ENCODE data around the gene SPANXB1. TPM values are rescaled to one million over a fixed set of nuclear protein-coding genes. Genes with fewer than 3 reads are reported as not detected.
"Not testable (repeated sequence)": the region's sequence is repeated elsewhere in the genome, so short reads cannot be mapped to it uniquely, and the experiment has no call there.

SPANXB1 gene
- total RNA-seq, 1 donor from 2014 or later: not detected

- H3K36me3 Mint-ChIP-seq (ENCODE audit: low read depth, unreplicated experiment): not testable (repeated sequence)
Measured at GRCh38 chrX:141044246-141044645, 41.9 kb downstream of the SPANXB1 start.

DNA sequence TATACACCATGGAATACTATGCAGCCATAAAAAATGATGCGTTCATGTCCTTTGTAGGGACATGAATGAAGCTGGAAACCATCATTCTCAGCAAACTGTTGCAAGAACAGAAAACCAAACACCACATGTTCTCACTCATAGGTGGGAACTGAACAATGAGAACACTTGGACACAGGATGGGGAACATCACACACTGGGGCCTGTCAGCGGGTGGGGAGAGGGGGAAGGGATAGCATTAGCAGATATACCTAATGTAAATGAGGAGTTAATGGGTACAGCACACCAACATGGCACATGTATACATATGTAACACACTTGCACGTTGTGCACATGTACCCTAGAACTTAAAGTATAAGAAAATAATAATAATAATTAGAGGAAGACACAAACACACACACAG, 47.5 kb downstream of the SPANXB1 start:
- not testable (repeated sequence) for H3K27ac Mint-ChIP-seq (ENCODE audit: unreplicated experiment); H3K27me3 Mint-ChIP-seq (ENCODE audit: low read depth, unreplicated experiment); H3K4me3 Mint-ChIP-seq (ENCODE audit: unreplicated experiment); H3K9me3 Mint-ChIP-seq (ENCODE audit: unreplicated experiment); H4K20me1 ChIP-seq (ENCODE audit: insufficient read depth, low read length); H3K4me1 ChIP-seq (ENCODE audit: insufficient read depth, low read length); H3K27me3 ChIP-seq (ENCODE audit: insufficient read depth, low read length); H3K79me2 ChIP-seq (ENCODE audit: insufficient read depth, low read length); H3K27ac ChIP-seq (ENCODE audit: low read depth, low read length); H2AFZ ChIP-seq (ENCODE audit: low read depth, low read length); H3K4me1 Mint-ChIP-seq (ENCODE audit: low read depth, unreplicated experiment); H3K36me3 Mint-ChIP-seq (ENCODE audit: low read depth, unreplicated experiment); H3K4me2 ChIP-seq (ENCODE audit: low read length); FAIRE-seq; H3K36me3 ChIP-seq (ENCODE audit: insufficient read depth, low read length); H3K9ac ChIP-seq (ENCODE audit: low read length); H3K4me3 ChIP-seq (ENCODE audit: insufficient read depth, low read depth, low read length); H3K9me3 ChIP-seq (ENCODE audit: insufficient read depth, low read depth, low read length); DNase-seq (ENCODE audit: low read depth)

More at GRCh38 chrX:141044246-141044645, 41.9 kb downstream of the SPANXB1 start:
- not testable (repeated sequence) for DNase-seq (ENCODE audit: low read depth); FAIRE-seq; H3K4me1 Mint-ChIP-seq (ENCODE audit: low read depth, unreplicated experiment); H3K27ac Mint-ChIP-seq (ENCODE audit: unreplicated experiment); H3K4me3 Mint-ChIP-seq (ENCODE audit: unreplicated experiment); H3K36me3 ChIP-seq (ENCODE audit: insufficient read depth, low read length); H3K79me2 ChIP-seq (ENCODE audit: insufficient read depth, low read length); H3K27ac ChIP-seq (ENCODE audit: low read depth, low read length); H3K9ac ChIP-seq (ENCODE audit: low read length); H3K9me3 ChIP-seq (ENCODE audit: insufficient read depth, low read depth, low read length); H3K4me2 ChIP-seq (ENCODE audit: low read length); H3K27me3 ChIP-seq (ENCODE audit: insufficient read depth, low read length); H3K4me1 ChIP-seq (ENCODE audit: insufficient read depth, low read length); H3K9me3 Mint-ChIP-seq (ENCODE audit: unreplicated experiment); H3K4me3 ChIP-seq (ENCODE audit: insufficient read depth, low read depth, low read length); H3K27me3 Mint-ChIP-seq (ENCODE audit: low read depth, unreplicated experiment); H4K20me1 ChIP-seq (ENCODE audit: insufficient read depth, low read length); H2AFZ ChIP-seq (ENCODE audit: low read depth, low read length)

GRCh38 chrX:141052098-141052497, 49.7 kb downstream of the SPANXB1 start:
- not testable (repeated sequence) for H3K79me2 ChIP-seq (ENCODE audit: insufficient read depth, low read length); H3K4me1 ChIP-seq (ENCODE audit: insufficient read depth, low read length); FAIRE-seq; H3K4me1 Mint-ChIP-seq (ENCODE audit: low read depth, unreplicated experiment); H3K9ac ChIP-seq (ENCODE audit: low read length); H3K4me3 Mint-ChIP-seq (ENCODE audit: unreplicated experiment); H3K36me3 ChIP-seq (ENCODE audit: insufficient read depth, low read length); H3K27ac ChIP-seq (ENCODE audit: low read depth, low read length); H3K27me3 ChIP-seq (ENCODE audit: insufficient read depth, low read length); H3K9me3 ChIP-seq (ENCODE audit: insufficient read depth, low read depth, low read length); H2AFZ ChIP-seq (ENCODE audit: low read depth, low read length); H3K4me2 ChIP-seq (ENCODE audit: low read length); H3K4me3 ChIP-seq (ENCODE audit: insufficient read depth, low read depth, low read length); H3K27ac Mint-ChIP-seq (ENCODE audit: unreplicated experiment); DNase-seq (ENCODE audit: low read depth); H3K27me3 Mint-ChIP-seq (ENCODE audit: low read depth, unreplicated experiment); H4K20me1 ChIP-seq (ENCODE audit: insufficient read depth, low read length); H3K36me3 Mint-ChIP-seq (ENCODE audit: low read depth, unreplicated experiment); H3K9me3 Mint-ChIP-seq (ENCODE audit: unreplicated experiment)

Other genes with a start within 250 kb of the SPANXB1 start
- 46.9 and 49.9 TPM in 2 replicates for gene LDOC1, start 174.5 kb downstream of the SPANXB1 start, total RNA-seq
- gene SPANXC, start 239.9 kb downstream of the SPANXB1 start, total RNA-seq: not detected in 2 replicates